ENCODE results near the gene BRPF3.

Gene BRPF3

GRCh38 chr6:36235862-36236261 lies 39.3 kb downstream of the BRPF3 start:
- Histone ChIP-seq H3K4me3 (ENCODE audit: low read depth in 1 of 2, low read length in 2 of 2) (no peak overlapping the region), H3K9me3 (ENCODE audit: low read length) (no peaks in the 10 kb centered on the region), H3K27ac (ENCODE audit: low read depth, low read length) (no peak overlapping the region), H3K9ac (ENCODE audit: low read length) (no peak overlapping the region), H3K4me1 (ENCODE audit: insufficient read depth, low read length) (no peaks in the 10 kb centered on the region), H3K36me3 (ENCODE audit: insufficient read depth, low read length) (peaks cover 30% of the 10 kb centered on the region), H3K27me3 (ENCODE audit: control insufficient read depth in 1 of 2, insufficient read depth in 2 of 2, low read length in 2 of 2) (no peaks in the 10 kb centered on the region)

GRCh38 chr6:36239774-36240173 lies 43.2 kb downstream of the BRPF3 start:
- no peak overlapping the region for H3K27ac ChIP-seq (ENCODE audit: low read depth, low read length)
- H3K36me3 ChIP-seq (ENCODE audit: insufficient read depth, low read length) = no peaks in the 10 kb centered on the region
- no peaks in the 10 kb centered on the region for H3K4me1 ChIP-seq (ENCODE audit: insufficient read depth, low read length)
- no peak overlapping the region for H3K4me3 ChIP-seq (ENCODE audit: low read depth in 1 of 2, low read length in 2 of 2)
- no peak overlapping the region for H3K9ac ChIP-seq (ENCODE audit: low read length)
- H3K9me3 ChIP-seq (ENCODE audit: low read length) = no peaks in the 10 kb centered on the region
- no peaks in the 10 kb centered on the region for H3K27me3 ChIP-seq (ENCODE audit: control insufficient read depth in 1 of 2, insufficient read depth in 2 of 2, low read length in 2 of 2)

GRCh38 chr6:36241728-36242127 lies 45.2 kb downstream of the BRPF3 start:
- no peak overlapping the region for H3K4me3 ChIP-seq (ENCODE audit: low read depth in 1 of 2, low read length in 2 of 2)
- H3K4me1 ChIP-seq (ENCODE audit: insufficient read depth, low read length) = no peaks in the 10 kb centered on the region
- H3K27ac ChIP-seq (ENCODE audit: low read depth, low read length) = no peak overlapping the region
- no peak overlapping the region for H3K9ac ChIP-seq (ENCODE audit: low read length)
- H3K36me3 ChIP-seq (ENCODE audit: insufficient read depth, low read length) = no peaks in the 10 kb centered on the region
- no peaks in the 10 kb centered on the region for H3K27me3 ChIP-seq (ENCODE audit: control insufficient read depth in 1 of 2, insufficient read depth in 2 of 2, low read length in 2 of 2)
- H3K9me3 ChIP-seq (ENCODE audit: low read length) = no peaks in the 10 kb centered on the region

GRCh38 chr6:36242161-36242560 lies 45.6 kb downstream of the BRPF3 start:
- no peak overlapping the region for H3K4me3 ChIP-seq (ENCODE audit: low read depth in 1 of 2, low read length in 2 of 2)
- no peaks in the 10 kb centered on the region for H3K27me3 ChIP-seq (ENCODE audit: control insufficient read depth in 1 of 2, insufficient read depth in 2 of 2, low read length in 2 of 2)
- H3K27ac ChIP-seq (ENCODE audit: low read depth, low read length) = no peak overlapping the region
- no peaks in the 10 kb centered on the region for H3K9me3 ChIP-seq (ENCODE audit: low read length)
- H3K4me1 ChIP-seq (ENCODE audit: insufficient read depth, low read length) = no peaks in the 10 kb centered on the region
- H3K9ac ChIP-seq (ENCODE audit: low read length) = no peak overlapping the region
- no peaks in the 10 kb centered on the region for H3K36me3 ChIP-seq (ENCODE audit: insufficient read depth, low read length)

- no peaks in the 10 kb centered on the region for H3K27me3 ChIP-seq (ENCODE audit: control insufficient read depth in 1 of 2, insufficient read depth in 2 of 2, low read length in 2 of 2)
- H3K27ac ChIP-seq (ENCODE audit: low read depth, low read length) = no peak overlapping the region
- no peaks in the 10 kb centered on the region for H3K36me3 ChIP-seq (ENCODE audit: insufficient read depth, low read length)
- H3K4me3 ChIP-seq (ENCODE audit: low read depth in 1 of 2, low read length in 2 of 2) = no peak overlapping the region
- no peaks in the 10 kb centered on the region for H3K9me3 ChIP-seq (ENCODE audit: low read length)
- H3K9ac ChIP-seq (ENCODE audit: low read length) = no peak overlapping the region
- peaks cover 3% of the 10 kb centered on the region for H3K4me1 ChIP-seq (ENCODE audit: insufficient read depth, low read length)
These were observed 46.1 kb downstream of the BRPF3 start for GRCh38 chr6:36242626-36243025.

GRCh38 chr6:36243562-36244212 lies 47.1 kb downstream of the BRPF3 start:
- H3K4me1 ChIP-seq (ENCODE audit: insufficient read depth, low read length) = peaks cover 6% of the 10 kb centered on the region
- no peaks in the 10 kb centered on the region for H3K9me3 ChIP-seq (ENCODE audit: low read length)
- H3K27ac ChIP-seq (ENCODE audit: low read depth, low read length) = no peak overlapping the region
- no peaks in the 10 kb centered on the region for H3K36me3 ChIP-seq (ENCODE audit: insufficient read depth, low read length)
- H3K9ac ChIP-seq (ENCODE audit: low read length) = no peak overlapping the region
- no peak overlapping the region for H3K4me3 ChIP-seq (ENCODE audit: low read depth in 1 of 2, low read length in 2 of 2)
- no peaks in the 10 kb centered on the region for H3K27me3 ChIP-seq (ENCODE audit: control insufficient read depth in 1 of 2, insufficient read depth in 2 of 2, low read length in 2 of 2)

- H3K4me1 ChIP-seq (ENCODE audit: insufficient read depth, low read length) = peaks cover 6% of the 10 kb centered on the region
- H3K4me3 ChIP-seq (ENCODE audit: low read depth in 1 of 2, low read length in 2 of 2) = no peak overlapping the region
- no peak overlapping the region for H3K9ac ChIP-seq (ENCODE audit: low read length)
- no peaks in the 10 kb centered on the region for H3K9me3 ChIP-seq (ENCODE audit: low read length)
- no peak overlapping the region for H3K27ac ChIP-seq (ENCODE audit: low read depth, low read length)
- H3K27me3 ChIP-seq (ENCODE audit: control insufficient read depth in 1 of 2, insufficient read depth in 2 of 2, low read length in 2 of 2) = no peaks in the 10 kb centered on the region
- H3K36me3 ChIP-seq (ENCODE audit: insufficient read depth, low read length) = no peaks in the 10 kb centered on the region
These were observed 48.2 kb downstream of the BRPF3 start for GRCh38 chr6:36244641-36245280.

- Histone ChIP-seq H3K9ac (ENCODE audit: low read length) (no peak overlapping the region), H3K27me3 (ENCODE audit: control insufficient read depth in 1 of 2, insufficient read depth in 2 of 2, low read length in 2 of 2) (no peaks in the 10 kb centered on the region), H3K27ac (ENCODE audit: low read depth, low read length) (no peak overlapping the region)
These were observed 49.1 kb downstream of the BRPF3 start for GRCh38 chr6:36245572-36246061.

GRCh38 chr6:36246506-36247268 lies 50.1 kb downstream of the BRPF3 start:
- H3K9ac ChIP-seq (ENCODE audit: low read length) = no peak overlapping the region
- no peak overlapping the region for H3K27ac ChIP-seq (ENCODE audit: low read depth, low read length)
- H3K4me1 ChIP-seq (ENCODE audit: insufficient read depth, low read length) = peaks cover 6% of the 10 kb centered on the region
- no peaks in the 10 kb centered on the region for H3K27me3 ChIP-seq (ENCODE audit: control insufficient read depth in 1 of 2, insufficient read depth in 2 of 2, low read length in 2 of 2)
- no peak overlapping the region for H3K4me3 ChIP-seq (ENCODE audit: low read depth in 1 of 2, low read length in 2 of 2)
- H3K9me3 ChIP-seq (ENCODE audit: low read length) = no peaks in the 10 kb centered on the region
- H3K36me3 ChIP-seq (ENCODE audit: insufficient read depth, low read length) = no peaks in the 10 kb centered on the region

More at GRCh38 chr6:36245572-36246061, 49.1 kb downstream of the BRPF3 start:
- H3K36me3 ChIP-seq (ENCODE audit: insufficient read depth, low read length) = no peaks in the 10 kb centered on the region
- no peaks in the 10 kb centered on the region for H3K9me3 ChIP-seq (ENCODE audit: low read length)
- H3K4me3 ChIP-seq (ENCODE audit: low read depth in 1 of 2, low read length in 2 of 2) = no peak overlapping the region
- H3K4me1 ChIP-seq (ENCODE audit: insufficient read depth, low read length) = peaks cover 6% of the 10 kb centered on the region

- Histone ChIP-seq H3K36me3 (ENCODE audit: insufficient read depth, low read length) (no peaks in the 10 kb centered on the region), H3K27me3 (ENCODE audit: control insufficient read depth in 1 of 2, insufficient read depth in 2 of 2, low read length in 2 of 2) (no peaks in the 10 kb centered on the region), H3K9me3 (ENCODE audit: low read length) (no peaks in the 10 kb centered on the region), H3K27ac (ENCODE audit: low read depth, low read length) (no peak overlapping the region), H3K9ac (ENCODE audit: low read length) (no peak overlapping the region), H3K4me1 (ENCODE audit: insufficient read depth, low read length) (peaks cover 6% of the 10 kb centered on the region), H3K4me3 (ENCODE audit: low read depth in 1 of 2, low read length in 2 of 2) (no peak overlapping the region)
These were observed 51.1 kb downstream of the BRPF3 start for GRCh38 chr6:36247693-36248092.

GRCh38 chr6:36248980-36249379 lies 52.4 kb downstream of the BRPF3 start:
- no peak overlapping the region for H3K9ac ChIP-seq (ENCODE audit: low read length)
- no peaks in the 10 kb centered on the region for H3K36me3 ChIP-seq (ENCODE audit: insufficient read depth, low read length)
- H3K27ac ChIP-seq (ENCODE audit: low read depth, low read length) = no peak overlapping the region
- peaks cover 6% of the 10 kb centered on the region for H3K4me1 ChIP-seq (ENCODE audit: insufficient read depth, low read length)
- H3K27me3 ChIP-seq (ENCODE audit: control insufficient read depth in 1 of 2, insufficient read depth in 2 of 2, low read length in 2 of 2) = no peaks in the 10 kb centered on the region
- no peaks in the 10 kb centered on the region for H3K9me3 ChIP-seq (ENCODE audit: low read length)
- no peak overlapping the region for H3K4me3 ChIP-seq (ENCODE audit: low read depth in 1 of 2, low read length in 2 of 2)
